Spleen (tissue), 7 donors: ENCODE results near the gene RBM5.
A peak's percentile ranks its signal among the peaks of the same experiment; 100 is the strongest.

ENCODE experiments used
- POLR2A ChIP-seq, 3 donors: fragments of 450-650 bp; IDR thresholded peaks; one replicate each; pipeline ENCODE4 v1.5.1; 2017; ENCODE audit warnings: antibody characterized with exemption in 3 of 3, mild to moderate bottlenecking in 1 of 3
- POLR2AphosphoS5 ChIP-seq, 3 donors: sonication (generic); formaldehyde crosslinking; IDR thresholded peaks; one replicate each; pipeline ENCODE4 v1.5.1; 2017; ENCODE audit warnings: antibody characterized with exemption in 3 of 3
- TF ChIP-seq, protein P1 (sequence below), 11 experiments: fragments of 200-600 bp in 7 of 11; fragments of 450-650 bp in 4 of 11; sonication (generic) in 4 of 11; IDR thresholded peaks in 8 of 11; conservative IDR thresholded peaks in 3 of 11; 1 replicate in 7 of 11; 2 replicates in 4 of 11; pipeline versions ENCODE4 v1.4.0 to v1.8.0; 2016 to 2021; ENCODE audit warnings: antibody characterized with exemption in 11 of 11, inconsistent platforms in 4 of 11, mild to moderate bottlenecking in 1 of 11
- donor health status: DM: no; HTN: no; CAD: no; lungs with moderate emphysema.
- donor health status: DM: no; HTN: no; CAD: no.
- donor health status: DM: no; HTN: no; CAD: no.

GRCh38 chr3:50124800-50125178, 36.1 kb downstream of the RBM5 start:
- TF ChIP-seq, protein P1, sequence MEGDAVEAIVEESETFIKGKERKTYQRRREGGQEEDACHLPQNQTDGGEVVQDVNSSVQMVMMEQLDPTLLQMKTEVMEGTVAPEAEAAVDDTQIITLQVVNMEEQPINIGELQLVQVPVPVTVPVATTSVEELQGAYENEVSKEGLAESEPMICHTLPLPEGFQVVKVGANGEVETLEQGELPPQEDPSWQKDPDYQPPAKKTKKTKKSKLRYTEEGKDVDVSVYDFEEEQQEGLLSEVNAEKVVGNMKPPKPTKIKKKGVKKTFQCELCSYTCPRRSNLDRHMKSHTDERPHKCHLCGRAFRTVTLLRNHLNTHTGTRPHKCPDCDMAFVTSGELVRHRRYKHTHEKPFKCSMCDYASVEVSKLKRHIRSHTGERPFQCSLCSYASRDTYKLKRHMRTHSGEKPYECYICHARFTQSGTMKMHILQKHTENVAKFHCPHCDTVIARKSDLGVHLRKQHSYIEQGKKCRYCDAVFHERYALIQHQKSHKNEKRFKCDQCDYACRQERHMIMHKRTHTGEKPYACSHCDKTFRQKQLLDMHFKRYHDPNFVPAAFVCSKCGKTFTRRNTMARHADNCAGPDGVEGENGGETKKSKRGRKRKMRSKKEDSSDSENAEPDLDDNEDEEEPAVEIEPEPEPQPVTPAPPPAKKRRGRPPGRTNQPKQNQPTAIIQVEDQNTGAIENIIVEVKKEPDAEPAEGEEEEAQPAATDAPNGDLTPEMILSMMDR (IDR thresholded peaks at IDR 0.05 in 8 of 11, conservative IDR thresholded peaks at IDR 0.05 in 3 of 11): no peak
- peak in 2 of 3 donors; percentile 29 to 81 for TF ChIP-seq POLR2AphosphoS5 (IDR thresholded peaks at IDR 0.05)
- no peak for TF ChIP-seq POLR2A (IDR thresholded peaks at IDR 0.05)
